Stimulated activated naive CD4-positive, alpha-beta T cell treated with Interleukin-2 at 50 U/mL for 16 hours (primary cell): Measurements from ENCODE around the gene OVCH2.

Experiments
- DNase-seq: peaks from one replicate; lab custom pipeline; 2025; lab: John Stamatoyannopoulos, UW

OVCH2 gene

DNA sequence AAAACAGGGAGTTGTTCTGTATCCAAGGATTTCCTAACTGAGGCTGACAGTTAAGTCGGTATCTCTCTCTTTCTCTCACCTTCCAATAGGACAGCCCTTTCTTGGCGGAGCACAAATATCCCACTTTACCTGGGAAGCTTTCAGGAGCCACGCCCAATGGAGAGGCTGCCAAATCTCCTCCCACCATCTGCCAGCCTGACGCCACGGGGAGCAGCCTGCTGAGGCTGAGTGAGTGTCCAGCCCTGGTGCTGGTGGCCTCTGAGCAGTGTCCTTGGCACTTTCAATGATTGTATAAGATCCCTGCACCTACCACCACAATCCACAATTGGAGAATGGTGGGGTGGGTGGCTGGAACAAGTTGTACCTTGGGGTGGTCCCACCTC, 66.6 kb downstream of the OVCH2 start:
- no peak for DNase-seq
